ENCODE data around the gene ZNF454.

Gene ZNF454

DNA sequence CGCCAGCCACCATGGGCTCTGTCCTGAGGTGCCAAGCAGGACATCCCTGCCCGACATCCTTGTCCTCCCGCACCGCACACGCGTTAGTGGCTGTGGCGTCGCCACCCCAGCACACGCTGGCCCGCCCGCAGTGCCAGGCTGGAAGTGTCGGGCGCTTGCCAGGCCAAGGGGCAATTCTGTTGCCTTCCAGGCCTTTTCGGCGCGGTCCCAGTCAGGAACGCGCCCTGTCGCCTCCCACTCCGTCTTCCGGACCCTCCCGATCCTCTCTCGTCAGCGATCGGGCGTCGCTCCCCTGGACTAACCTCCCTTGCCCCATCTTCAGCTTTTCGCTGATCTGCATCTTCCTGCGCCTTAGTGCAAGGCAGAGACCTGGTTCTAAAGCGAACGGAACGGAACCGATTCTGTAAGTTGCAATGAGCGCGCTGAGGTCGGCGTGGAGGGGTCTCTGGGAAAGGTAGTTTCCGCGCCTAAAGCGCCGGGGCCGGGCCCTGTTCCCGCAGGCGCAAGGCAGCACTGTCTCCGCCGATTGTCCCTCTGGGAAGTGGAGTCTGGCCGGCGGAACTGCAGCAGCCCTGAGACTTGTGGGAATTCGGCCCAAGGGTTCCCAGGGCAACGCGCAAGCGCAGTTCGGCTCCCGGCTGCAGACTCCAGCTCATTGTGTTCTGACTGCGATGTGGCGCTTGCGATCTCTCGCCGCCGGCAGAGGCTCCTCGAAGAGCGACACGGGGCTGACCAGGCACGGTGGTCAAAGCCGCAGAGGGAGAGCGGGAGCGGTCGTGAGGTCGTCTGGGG is at the start of gene ZNF454:
ZNF454 (plus strand) TSS at position 630 of the 792 bp plus-strand sequence. CDS start 1,594 bp downstream, outside the sequence.
- DNase-seq, result peak; percentile 5 to 55

DNA sequence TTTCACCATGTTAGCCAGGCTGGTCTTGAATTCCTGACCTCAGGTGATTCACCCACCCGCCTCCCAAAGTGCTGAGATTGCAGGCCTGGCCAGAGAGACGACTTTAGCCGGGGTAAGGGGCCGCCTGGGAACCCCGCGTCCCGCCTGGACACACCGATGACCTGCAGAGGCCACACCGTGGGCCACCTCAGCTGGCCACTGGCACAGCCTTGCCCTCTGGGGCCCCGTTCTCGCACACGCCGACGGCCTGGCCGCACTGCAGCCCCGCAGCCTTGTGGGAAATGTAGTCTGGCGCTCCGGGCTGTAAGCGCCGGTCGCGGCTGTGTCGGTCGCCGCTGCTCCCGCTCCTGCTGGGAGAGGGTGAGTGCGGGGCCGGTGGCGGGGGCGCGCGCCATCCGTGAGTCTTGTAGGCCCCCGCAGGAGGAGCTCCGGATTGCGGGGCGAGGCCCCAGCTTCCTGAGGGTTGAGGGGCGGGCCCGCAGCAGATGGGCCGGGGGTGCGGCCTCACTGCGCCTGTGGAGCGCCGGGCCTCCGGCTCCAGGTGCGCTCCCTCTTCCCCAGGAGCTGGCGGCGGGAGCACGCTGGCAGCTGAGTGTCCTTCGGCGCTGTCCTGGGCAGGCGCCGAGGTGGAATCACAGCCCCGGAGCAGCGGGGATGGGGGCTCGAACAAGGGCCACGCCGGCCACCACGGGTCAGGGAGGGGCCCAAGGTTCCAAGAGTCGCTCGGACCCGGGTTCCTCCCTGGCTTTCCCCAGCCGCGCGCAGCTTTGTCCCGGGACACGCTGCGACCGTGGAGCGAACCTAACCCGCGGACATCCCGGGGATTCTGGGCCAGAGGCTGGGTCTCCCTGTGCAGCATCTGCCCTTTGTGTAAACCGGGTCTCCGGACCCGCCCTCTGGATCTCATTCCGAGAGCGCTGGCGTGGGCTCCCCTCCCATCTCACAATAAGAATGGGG is 45.1 kb upstream of the ZNF454 start, which contains the start of gene ZFP2:
ZFP2 (plus strand) TSS at position 299 of the 957 bp plus-strand sequence. CDS start 35,401 bp downstream, outside the sequence.
- DNase-seq, result peak in 1 of 2 experiments; percentile 35

DNA sequence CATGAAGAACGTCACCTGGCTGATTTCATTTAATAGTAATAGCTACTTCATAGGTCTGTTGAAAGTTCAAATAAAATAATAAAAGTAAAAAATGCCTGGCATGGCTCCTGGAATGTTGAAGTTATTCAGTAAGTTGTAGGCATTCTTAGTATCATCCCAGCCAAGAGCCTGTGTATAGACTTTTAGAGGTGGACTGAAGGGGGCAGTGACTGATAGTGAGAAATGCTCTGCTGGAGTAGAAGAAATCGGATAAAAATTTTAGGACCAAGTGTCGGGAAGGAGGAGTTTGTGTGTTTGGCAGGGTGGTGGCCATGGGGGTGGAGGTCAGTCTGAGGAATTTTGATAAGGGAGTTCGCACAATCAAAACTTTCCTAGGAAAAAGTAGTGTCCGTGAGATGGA is 41.7 kb upstream of the ZNF454 start:
- DNase-seq, result no peak

DNA sequence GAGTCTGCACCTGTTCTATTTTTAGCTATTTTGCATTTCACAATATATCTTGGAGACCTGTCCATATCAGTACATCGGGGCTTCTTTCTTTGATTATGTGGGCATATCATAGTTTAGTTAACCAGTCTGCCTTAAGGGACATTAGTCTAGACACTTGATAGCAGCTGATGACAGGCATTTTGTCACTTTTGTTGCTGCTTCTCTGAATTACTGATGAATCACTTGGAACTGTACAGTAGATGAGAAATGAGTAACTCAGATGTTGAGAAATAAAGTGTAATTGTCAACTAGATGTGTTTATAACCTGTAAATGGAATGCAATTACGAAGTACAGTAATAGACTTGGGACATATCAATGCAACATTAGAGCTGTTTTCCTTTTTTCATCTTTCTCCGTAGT is 38.1 kb upstream of the ZNF454 start:
- DNase-seq, result no peak

DNA sequence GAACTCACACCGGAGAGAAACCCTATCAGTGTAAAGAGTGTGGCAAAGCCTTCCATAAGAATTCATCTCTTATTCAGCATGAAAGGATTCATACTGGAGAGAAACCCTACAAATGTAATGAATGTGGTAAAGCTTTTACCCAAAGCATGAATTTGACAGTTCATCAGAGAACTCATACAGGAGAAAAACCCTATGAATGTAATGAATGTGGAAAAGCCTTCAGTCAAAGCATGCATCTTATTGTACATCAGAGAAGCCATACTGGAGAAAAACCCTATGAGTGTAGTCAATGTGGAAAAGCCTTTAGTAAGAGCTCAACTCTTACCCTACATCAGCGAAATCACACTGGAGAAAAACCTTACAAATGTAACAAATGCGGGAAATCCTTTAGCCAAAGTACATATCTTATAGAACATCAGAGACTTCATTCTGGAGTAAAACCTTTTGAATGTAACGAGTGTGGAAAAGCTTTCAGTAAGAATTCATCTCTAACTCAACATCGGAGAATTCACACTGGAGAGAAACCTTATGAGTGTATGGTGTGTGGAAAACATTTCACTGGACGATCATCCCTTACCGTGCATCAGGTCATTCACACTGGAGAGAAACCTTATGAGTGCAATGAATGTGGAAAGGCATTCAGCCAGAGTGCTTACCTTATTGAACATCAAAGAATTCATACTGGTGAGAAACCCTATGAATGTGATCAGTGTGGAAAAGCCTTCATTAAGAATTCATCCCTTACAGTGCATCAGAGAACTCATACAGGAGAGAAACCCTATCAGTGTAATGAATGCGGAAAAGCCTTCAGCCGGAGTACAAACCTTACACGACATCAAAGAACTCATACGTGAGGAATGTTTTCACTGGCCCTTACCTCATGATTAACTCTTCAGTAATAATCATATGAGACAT is 8.9 kb upstream of the ZNF454 start:
- no peak for DNase-seq

DNA sequence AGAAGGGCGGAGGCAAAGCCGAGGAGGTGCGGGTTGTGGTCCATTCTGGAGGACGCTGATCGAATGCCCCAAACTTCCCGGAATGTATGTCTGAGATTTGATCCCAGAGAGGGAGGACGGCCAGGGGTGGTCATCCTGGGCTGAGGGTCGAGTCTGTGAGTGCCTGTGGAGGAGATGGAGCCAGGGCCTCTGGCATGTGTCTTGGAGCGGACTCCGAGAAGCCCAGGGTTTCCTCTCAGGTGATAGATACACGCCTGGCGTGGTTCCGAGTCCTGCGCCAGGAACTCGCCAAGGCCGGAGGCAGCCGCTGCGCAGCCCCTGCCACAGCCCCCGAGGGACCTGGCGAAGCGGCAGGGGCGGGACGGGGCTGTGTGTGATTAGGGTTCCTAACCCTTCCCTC is 363 bp downstream of the ZNF454 start:
- DNase-seq, result no peak

DNA sequence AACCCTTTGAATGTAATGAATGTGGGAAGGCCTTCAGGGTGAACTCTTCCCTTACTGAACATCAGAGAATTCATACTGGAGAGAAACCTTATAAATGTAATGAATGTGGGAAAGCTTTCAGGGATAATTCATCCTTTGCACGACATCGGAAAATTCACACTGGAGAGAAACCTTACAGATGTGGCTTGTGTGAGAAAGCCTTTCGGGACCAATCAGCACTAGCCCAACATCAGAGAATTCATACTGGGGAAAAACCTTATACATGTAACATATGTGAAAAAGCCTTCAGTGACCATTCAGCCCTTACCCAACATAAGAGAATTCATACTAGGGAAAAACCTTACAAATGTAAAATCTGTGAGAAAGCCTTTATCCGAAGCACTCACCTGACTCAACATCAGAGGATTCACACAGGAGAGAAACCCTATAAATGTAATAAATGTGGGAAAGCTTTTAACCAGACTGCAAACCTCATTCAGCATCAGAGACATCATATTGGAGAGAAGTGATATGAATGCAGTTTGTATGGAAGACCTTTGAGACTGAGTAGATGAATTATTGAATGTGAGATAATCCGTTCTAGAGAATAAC is 24.6 kb downstream of the ZNF454 start:
- no peak for DNase-seq

DNA sequence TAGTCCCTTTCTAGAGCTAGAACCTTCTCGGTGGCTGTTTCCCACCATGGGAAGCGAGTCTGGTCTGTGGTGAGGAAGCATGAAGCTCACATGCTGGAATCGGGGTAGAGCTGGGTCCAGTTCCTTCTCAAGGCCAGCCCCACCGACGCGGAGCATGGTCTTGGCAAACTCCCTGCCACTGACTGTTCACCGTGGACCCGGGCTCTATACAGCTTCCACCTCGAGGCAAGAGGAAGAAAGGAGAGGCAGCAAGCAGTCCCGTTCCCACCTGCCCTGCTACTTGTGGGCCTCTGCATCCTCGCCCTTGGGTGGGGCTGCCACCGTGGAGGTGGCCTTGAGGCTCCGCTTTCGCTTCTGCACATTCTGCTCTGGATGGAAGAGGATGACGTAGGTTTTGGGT is 40.4 kb downstream of the ZNF454 start:
- no peak for DNase-seq

DNA sequence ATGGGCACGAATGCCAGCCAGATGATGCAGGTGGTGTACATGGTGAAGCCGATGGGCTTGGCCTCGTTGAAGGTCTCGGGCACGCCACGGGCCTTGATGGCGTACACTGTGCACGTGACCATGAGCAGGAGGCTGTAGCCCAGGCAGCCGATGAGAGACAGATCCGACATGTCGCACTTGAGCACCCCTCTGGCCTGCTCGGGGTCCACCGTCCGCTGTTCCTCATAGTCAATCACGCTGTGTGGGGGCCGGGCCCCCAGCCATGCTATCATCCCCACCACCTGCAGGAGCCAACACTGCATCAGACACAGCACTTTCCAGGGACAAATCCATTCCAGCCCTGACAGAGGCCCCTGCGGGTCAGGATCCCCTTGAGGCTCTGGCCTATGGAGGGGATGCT is 41.9 kb downstream of the ZNF454 start:
- DNase-seq, result no peak

DNA sequence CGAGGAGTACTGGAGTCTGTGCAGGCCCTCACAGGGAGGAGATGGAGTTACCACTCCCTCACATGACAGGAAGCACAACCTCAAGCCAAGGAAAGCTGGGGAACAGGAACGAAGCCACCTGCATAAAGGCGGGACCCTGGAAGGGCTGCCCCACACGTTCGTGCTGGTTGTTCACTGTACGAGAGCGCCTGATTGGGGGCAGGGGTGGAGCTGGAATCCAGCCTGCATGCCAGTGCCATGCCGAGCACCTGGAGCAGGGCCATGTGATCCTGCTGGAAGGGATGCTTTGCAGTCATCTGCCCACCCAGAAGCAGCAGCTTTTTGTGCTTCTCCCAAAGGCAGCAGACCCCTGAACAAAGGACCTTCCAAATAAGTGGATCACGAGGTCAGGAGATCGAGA is 42.7 kb downstream of the ZNF454 start:
- DNase-seq, result no peak

DNA sequence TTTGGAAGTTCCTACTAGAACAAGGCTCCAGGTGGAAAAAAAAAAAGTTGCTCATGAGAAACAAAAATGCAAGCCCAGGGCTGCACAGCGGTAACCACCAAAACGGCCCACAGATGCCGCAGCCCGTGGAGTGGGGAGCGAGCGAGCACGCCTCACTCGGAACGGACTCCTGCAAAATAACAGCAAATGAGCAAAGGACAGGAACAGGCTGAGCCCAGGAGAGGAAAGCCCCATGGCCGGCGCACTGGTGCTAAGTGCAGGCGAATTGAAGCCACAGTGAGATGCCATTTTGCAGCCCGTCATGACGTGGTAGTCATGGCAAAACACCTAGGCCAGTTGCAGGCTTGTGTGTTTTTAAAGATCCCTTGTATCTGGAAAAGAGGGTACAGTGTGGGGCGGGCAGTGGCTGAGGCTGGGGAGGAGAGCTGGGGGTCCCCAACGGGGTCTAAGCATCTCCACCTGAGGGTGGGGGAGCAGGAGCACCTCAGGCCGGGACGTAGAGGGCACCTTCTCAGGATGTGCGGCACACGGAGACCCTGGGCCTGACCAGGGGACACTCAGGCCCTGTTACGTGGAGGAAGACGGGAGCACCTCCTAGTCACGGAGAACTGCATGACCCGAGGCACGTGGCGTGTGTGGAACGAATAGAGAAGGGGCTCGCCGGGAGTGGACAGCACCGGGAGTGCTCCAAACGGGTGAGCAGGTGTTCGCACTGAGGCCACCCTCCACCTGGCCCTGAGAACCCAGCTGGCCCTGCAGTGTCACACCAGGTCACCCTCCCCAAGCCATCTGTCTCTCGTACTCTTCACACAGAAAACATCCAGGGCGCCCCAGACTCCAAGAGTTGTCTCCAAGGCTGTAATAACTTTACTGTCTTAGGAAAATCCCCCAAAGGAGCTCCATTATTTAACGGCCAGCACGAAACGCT is 43.4 kb downstream of the ZNF454 start:
- DNase-seq, result no peak

DNA sequence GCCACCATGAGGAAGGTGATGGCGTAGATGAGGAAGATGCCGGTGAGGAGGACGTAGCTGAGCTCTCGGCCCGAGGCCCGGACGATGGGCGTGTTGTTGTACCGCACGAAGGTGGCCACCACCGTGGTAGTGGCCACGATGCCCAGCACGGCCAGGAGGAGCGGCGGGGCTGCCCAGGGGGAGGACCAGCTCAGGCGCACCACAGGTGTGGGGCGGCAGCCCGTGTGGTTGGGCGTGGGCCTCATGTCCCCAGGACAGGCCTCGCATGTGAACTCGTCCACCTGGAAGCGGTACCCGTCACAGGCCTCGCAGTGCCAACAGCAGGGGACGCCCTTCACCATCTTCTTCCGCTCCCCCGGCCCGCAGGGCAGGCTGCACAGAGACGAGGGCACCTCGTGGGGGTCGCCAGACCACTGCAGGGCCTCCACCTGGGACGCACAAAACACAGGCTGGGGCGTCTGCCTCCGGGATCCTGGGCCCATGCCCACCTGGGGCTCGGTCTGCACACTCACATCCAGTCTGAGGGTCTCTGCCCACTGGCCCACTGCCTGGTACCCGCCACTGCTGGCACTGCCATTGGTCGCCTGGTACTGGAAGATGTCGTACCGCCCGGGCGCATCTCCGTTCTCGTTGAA is 45.4 kb downstream of the ZNF454 start:
- no peak for DNase-seq

DNA sequence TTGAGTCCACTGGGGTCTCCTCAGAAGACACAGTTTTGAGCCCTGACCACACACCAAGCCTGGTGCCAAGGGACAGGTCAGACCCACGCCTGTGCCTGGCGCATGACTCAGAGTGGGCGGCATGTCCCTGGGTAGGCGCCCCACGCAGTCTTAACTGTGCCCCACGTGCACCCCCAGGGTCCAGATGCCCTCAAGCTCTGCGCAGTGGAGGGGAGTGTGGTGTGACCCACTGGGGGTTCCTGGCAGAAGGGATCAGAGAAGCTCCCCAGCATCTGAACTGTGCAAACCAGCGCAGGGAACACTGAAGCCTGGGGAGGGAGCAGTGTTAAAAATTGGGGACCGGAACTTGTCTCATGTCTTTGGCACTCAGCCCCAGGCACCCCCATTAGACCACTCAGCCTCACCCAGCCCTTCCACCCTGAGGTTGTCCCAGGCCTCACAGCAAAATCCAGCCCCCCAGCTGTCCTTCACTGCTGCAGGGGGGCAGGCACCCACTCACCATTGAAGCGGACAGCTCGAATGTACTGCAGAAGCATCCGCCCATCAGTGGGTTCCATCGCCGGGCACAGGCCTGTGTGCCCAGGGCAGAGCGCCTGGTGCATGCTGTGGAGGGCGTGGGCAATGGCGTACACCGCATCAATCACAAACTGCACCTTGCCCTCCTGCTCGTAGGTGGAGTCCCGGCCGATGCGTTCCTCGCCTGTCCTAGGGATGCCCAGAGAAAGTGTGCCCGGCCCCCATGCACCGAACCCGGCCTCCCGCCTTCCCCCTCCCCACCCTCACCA is 47.6 kb downstream of the ZNF454 start:
- DNase-seq, result no peak

DNA sequence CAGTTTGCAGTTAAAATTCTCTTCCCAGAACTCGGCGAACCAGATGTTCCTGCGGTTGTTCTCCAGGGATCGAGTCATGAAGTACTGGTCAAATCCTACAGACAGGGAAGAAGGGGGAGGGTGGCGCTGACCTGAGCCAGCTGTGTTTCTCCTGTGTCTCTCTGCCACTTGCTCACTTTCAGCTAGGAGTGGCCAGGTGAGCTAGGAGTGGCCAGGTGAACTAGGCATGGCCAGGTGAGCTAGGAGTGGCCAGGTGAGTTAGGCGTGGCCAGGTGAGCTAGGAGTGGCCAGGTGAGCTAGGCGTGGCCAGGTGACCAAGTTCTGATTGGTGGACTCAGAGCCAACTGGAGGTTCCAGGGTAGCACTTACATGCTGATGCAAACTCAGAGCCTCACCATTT is 48.3 kb downstream of the ZNF454 start:
- DNase-seq, result no peak

DNA sequence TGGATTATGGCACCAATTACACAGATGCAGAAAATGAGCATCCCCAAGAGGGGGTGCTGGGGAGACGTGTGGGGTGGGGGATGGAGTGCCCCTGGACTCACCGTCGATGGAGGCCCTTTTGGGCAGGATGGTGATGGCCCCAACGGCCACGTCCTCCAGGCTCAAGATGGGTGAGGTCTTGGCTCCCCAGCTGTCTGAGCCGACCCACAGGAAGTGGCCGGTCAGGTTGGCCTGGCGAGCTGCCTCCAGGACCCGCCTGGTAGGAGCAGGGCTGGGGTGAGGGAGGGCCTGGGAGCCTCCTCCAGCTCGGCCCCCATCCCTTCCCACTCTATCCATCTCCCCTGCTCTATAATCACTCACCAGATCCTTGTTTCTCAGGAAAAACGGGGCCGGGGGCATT is 49.5 kb downstream of the ZNF454 start:
- no peak for DNase-seq

DNA sequence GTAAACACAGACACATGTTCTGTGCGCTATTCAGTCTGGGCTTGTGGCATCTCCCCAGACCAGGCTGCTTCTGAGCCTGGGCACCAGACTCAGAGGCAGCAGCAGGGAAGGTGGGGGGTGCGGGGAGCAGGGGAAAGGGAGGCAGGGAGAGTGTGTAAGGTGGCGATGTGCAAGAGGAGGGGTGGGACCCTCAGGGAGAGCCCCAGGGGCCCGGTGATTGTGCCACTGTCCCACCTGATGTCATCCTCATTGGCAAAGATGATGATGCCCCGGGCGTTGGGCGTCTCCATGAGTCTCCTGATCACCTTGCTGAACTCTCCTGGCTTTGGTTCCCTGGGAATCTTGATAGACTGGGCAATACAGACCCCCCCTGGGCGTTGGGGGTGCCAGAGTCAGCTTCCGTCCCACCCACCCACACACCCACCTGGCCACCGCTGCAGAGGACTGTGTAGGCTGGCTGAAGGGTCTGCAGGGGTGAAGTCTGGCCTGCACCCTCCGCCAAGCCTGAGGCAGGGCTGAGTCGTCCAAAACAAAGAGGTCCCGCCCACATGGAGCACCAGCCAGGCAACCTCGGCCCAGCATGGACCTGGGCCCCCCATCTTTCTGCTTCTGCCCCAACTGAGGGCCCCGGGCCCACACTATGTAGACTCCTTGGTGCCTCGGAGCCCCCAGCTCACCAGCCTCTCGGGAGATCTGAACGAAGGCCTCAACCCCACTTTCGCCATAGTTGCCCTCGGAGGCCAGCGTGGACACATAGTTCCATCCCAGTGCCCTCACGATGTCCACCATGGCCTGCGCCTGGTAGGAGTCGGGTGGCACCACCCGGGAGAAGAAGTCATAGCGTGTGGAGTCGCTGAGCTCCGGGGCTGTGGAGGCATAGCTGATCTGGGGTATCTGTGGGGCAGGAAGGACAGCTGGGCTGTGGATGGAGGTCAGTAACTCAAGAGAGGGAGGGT is 50.5 kb downstream of the ZNF454 start:
- DNase-seq, result no peak

DNA sequence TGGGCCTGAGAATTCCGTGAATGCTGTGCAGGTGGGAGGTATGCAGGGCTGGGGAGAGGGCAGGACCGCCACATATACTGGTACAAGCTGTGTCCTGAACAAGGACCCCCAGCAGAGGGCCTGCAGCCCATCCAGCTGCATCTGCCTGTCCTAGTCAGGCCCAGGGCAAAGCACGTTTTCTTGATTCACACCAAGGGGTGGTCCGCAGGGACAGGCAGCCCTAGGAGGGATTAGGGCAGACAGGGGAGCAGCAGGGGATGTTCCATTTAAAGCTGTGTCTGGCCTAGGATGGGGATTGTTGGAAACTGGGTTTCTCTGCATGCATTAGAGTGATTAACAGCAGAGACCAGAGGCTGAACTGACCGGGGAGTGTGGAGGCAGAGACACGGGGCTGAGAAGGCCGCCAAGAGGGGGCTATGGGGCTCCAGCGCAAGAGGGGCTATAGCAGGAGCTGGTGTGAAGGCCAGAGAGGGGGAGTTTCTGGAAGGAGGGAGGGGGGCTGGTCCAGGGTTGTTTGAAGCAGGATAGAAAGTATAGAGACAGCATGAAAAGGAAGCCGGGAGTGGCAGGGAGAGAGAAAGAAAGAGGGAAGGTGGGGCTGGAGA is 51.4 kb downstream of the ZNF454 start:
- no peak for DNase-seq

DNA sequence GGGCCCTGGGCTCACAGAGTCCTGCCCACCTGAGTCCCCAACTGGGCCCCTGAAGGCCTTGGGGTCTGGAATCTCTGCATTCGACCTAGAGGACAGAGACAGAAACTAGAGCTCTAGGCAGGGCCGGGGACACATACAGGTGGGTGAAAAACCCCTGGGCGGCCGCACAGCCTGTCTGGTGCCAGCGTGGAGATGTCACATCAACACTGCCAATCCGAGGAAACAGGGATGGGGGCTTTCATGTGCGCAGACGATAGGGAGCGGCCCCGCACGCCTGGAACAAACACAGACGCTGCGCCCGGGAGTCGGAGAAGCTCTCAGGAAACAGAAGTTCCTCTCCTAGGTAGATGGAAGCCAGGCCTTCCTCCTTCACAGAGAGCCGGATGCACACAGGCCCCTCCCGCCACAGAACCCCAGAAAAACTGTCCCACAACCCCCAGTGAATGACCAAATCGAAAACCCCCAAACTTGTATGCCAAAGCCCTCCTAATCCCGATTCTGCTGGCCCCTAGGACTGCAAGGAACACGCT is 52.3 kb downstream of the ZNF454 start:
- no peak for DNase-seq
